H1 (cell line): ENCODE data around the gene PSPN. TPM values are rescaled to one million over a fixed set of nuclear protein-coding genes. Genes with fewer than 3 reads are reported as not detected.
A peak's percentile ranks its signal among the peaks of the same experiment; 100 is the strongest.

Experiments
- CTCF ChIA-PET: fragments of 300-600 bp; sonication (Branson Sonifier 250); formaldehyde crosslinking; loops from one replicate; lab custom pipeline; 2021; ENCODE audit not compliant: partially characterized antibody; lab: Charles Lee
- POLR2A ChIA-PET: fragments of 300-600 bp; sonication (Branson Sonifier 250); formaldehyde crosslinking; loops from one replicate; lab custom pipeline; 2021; ENCODE audit warnings: inconsistent platforms; ENCODE audit not compliant: partially characterized antibody; lab: Charles Lee
- DNase-seq, 2 experiments: peaks; one replicate each; pipeline versions ENCODE4 v3.0.0 to v3.0.0-alpha.2; 2010 to 2022; ENCODE audit warnings: low spot score in 2 of 2, low read depth in 1 of 2, mixed read lengths in 1 of 2
- FAIRE-seq: peaks from 2 replicates; lab custom pipeline; 2011; peaks lifted over from hg19 to GRCh38; lab: Jason Lieb, UNC
- H2AFZ ChIP-seq: 2 replicates; pipeline ENCODE4 v1.8.1; 2012; ENCODE audit warnings: low read length, inconsistent platforms
- H2AK5ac ChIP-seq: 2 replicates; pipeline ENCODE4 v1.6.1; 2013; ENCODE audit warnings: low read depth, low read length
- H2BK120ac ChIP-seq: replicated peaks from 2 replicates; pipeline ENCODE3; 2013; ENCODE audit warnings: low read depth, low read length, inconsistent platforms
- H2BK12ac ChIP-seq: 2 replicates; pipeline ENCODE4 v1.6.1; 2013; ENCODE audit warnings: low read depth, low read length
- H2BK15ac ChIP-seq: 2 replicates; pipeline ENCODE4 v1.6.1; 2013; ENCODE audit warnings: low read length
- H2BK20ac ChIP-seq: 2 replicates; pipeline ENCODE4 v1.6.1; 2013; ENCODE audit warnings: low read length
- H2BK5ac ChIP-seq: 2 replicates; pipeline ENCODE4 v1.6.1; 2013; ENCODE audit warnings: low read depth, low read length
- H3K14ac ChIP-seq: 2 replicates; pipeline ENCODE4 v1.6.1; 2013; ENCODE audit warnings: inconsistent platforms; ENCODE audit not compliant: insufficient read length
- H3K18ac ChIP-seq: 2 replicates; pipeline ENCODE4 v1.6.1; 2013; ENCODE audit warnings: low read length; ENCODE audit errors: extremely low read depth
- H3K23ac ChIP-seq: 2 replicates; pipeline ENCODE4 v1.6.1; 2013; ENCODE audit warnings: inconsistent platforms; ENCODE audit not compliant: insufficient read length
- H3K23me2 ChIP-seq: 2 replicates; pipeline ENCODE4 v1.6.1; 2013; ENCODE audit warnings: low read depth, low read length
- H3K27ac ChIP-seq: 2 replicates; pipeline ENCODE4 v1.6.1; 2011; ENCODE audit warnings: low read depth, low read length, inconsistent platforms
- H3K27me3 ChIP-seq, 4 experiments: replicated peaks in 1 of 4; 1 replicate in 1 of 4; 2 replicates in 3 of 4; pipeline versions ENCODE4 v1.6.1 to v1.8.1; 2011 to 2013; ENCODE audit warnings: low read length in 3 of 4, mild to moderate bottlenecking in 3 of 4, inconsistent platforms in 2 of 4, mixed read lengths in 2 of 4, moderate library complexity in 1 of 4; ENCODE audit not compliant: control insufficient read depth in 3 of 4, insufficient read depth in 3 of 4; ENCODE audit errors: extremely low read depth in 1 of 4
- H3K36me3 ChIP-seq, 4 experiments: 2 replicates each; pipeline versions ENCODE4 v1.6.1 to v1.8.1; 2011 to 2013; ENCODE audit warnings: mild to moderate bottlenecking in 4 of 4, low read length in 3 of 4, moderate library complexity in 2 of 4, control low read depth in 1 of 4, inconsistent platforms in 1 of 4; ENCODE audit not compliant: insufficient read depth in 4 of 4, control insufficient read depth in 2 of 4
- H3K4ac ChIP-seq: replicated peaks from 2 replicates; pipeline ENCODE3; 2013; ENCODE audit warnings: low read length, low read depth, mixed read lengths, inconsistent platforms; ENCODE audit not compliant: insufficient read length
- H3K4me1 ChIP-seq, 4 experiments: replicated peaks in 1 of 4; 1 replicate in 1 of 4; 2 replicates in 3 of 4; pipeline versions ENCODE4 v1.6.1 to v1.8.1; 2011 to 2013; ENCODE audit warnings: low read length in 3 of 4, inconsistent platforms in 2 of 4, mixed read lengths in 1 of 4; ENCODE audit not compliant: insufficient read depth in 4 of 4, control insufficient read depth in 3 of 4
- H3K4me2 ChIP-seq, 2 experiments: 2 replicates each; pipeline versions ENCODE4 v1.6.1 to v1.8.1; 2011 to 2013; ENCODE audit warnings: low read depth in 2 of 2, low read length in 2 of 2, control low read depth in 1 of 2, inconsistent platforms in 1 of 2, mild to moderate bottlenecking in 1 of 2; ENCODE audit not compliant: insufficient read depth in 1 of 2
- H3K4me3 ChIP-seq, 4 experiments: fragments of 200-600, 300-600 bp in 1 of 4; sonication (generic), shearing (Covaris generic), sonication (Bioruptor Twin) in 1 of 4; 2 replicates each; pipeline versions ENCODE4 v1.5.1 to v1.8.1; 2011 to 2016; ENCODE audit warnings: low read length in 4 of 4, low read depth in 3 of 4, control low read depth in 2 of 4, inconsistent platforms in 2 of 4, mild to moderate bottlenecking in 2 of 4, mixed read lengths in 1 of 4, moderate library complexity in 1 of 4; ENCODE audit not compliant: insufficient read depth in 2 of 4; ENCODE audit errors: extremely low read depth in 1 of 4
- H3K56ac ChIP-seq: replicated peaks from 2 replicates; pipeline ENCODE3; 2013; ENCODE audit warnings: low read depth, mild to moderate bottlenecking, mixed read lengths, low read length, inconsistent platforms; ENCODE audit not compliant: insufficient read length
- H3K79me1 ChIP-seq: 2 replicates; pipeline ENCODE4 v1.6.1; 2013; ENCODE audit warnings: low read depth, low read length, control low read depth
- H3K79me2 ChIP-seq, 2 experiments: 2 replicates each; pipeline versions ENCODE4 v1.6.1 to v1.8.1; 2012 to 2013; ENCODE audit warnings: low read length in 2 of 2, mild to moderate bottlenecking in 2 of 2, inconsistent platforms in 1 of 2; ENCODE audit not compliant: insufficient read depth in 2 of 2, control insufficient read depth in 1 of 2
- H3K9ac ChIP-seq, 4 experiments: replicated peaks in 1 of 4; 1 replicate in 1 of 4; 2 replicates in 3 of 4; pipeline versions ENCODE4 v1.6.1 to v1.8.1; 2011 to 2013; ENCODE audit warnings: low read depth in 3 of 4, low read length in 3 of 4, control low read depth in 2 of 4, mild to moderate bottlenecking in 2 of 4, moderate library complexity in 2 of 4, inconsistent platforms in 1 of 4; ENCODE audit errors: extremely low read depth in 1 of 4
- H3K9me3 ChIP-seq, 2 experiments: 2 replicates each; pipeline versions ENCODE4 v1.6.1 to v1.8.1; 2012 to 2013; ENCODE audit warnings: mild to moderate bottlenecking in 2 of 2, moderate library complexity in 2 of 2, control low read depth in 1 of 2, inconsistent platforms in 1 of 2, low read depth in 1 of 2, low read length in 1 of 2, mixed read lengths in 1 of 2; ENCODE audit not compliant: insufficient read depth in 2 of 2
- H4K20me1 ChIP-seq, 2 experiments: replicated peaks in 1 of 2; 2 replicates each; pipeline versions ENCODE3 to v1.8.1; 2011 to 2013; ENCODE audit warnings: inconsistent platforms in 2 of 2, low read length in 2 of 2, mild to moderate bottlenecking in 1 of 2; ENCODE audit not compliant: insufficient read depth in 2 of 2, control insufficient read depth in 1 of 2
- H4K5ac ChIP-seq: 2 replicates; pipeline ENCODE4 v1.6.1; 2013; ENCODE audit warnings: low read length, low read depth, mixed read lengths, inconsistent platforms; ENCODE audit not compliant: insufficient read length
- H4K8ac ChIP-seq: 2 replicates; pipeline ENCODE4 v1.8.0; 2013; ENCODE audit warnings: mild to moderate bottlenecking, moderate library complexity, low read length, inconsistent platforms; ENCODE audit not compliant: insufficient read depth; ENCODE audit errors: extremely low read depth
- H4K91ac ChIP-seq: replicated peaks from 2 replicates; pipeline ENCODE3; 2013; ENCODE audit warnings: low read length, mixed read lengths, inconsistent platforms; ENCODE audit not compliant: insufficient read length
- E2F6 ChIP-seq: IDR thresholded peaks from 2 replicates; pipeline ENCODE4 v1.6.1; 2012; ENCODE audit warnings: inconsistent platforms
- EZH2 ChIP-seq: fragments of 200-600 bp; sonication (generic); IDR thresholded peaks from 2 replicates; pipeline ENCODE4 v1.7.1; 2012; ENCODE audit warnings: low read depth, mild to moderate bottlenecking, moderate library complexity, low read length, inconsistent platforms; ENCODE audit not compliant: severe bottlenecking
- GABPA ChIP-seq: IDR thresholded peaks from 2 replicates; pipeline ENCODE4 v1.6.1; 2011; ENCODE audit warnings: mild to moderate bottlenecking, low read length, moderate library complexity, borderline replicate concordance; ENCODE audit not compliant: insufficient read depth
- KDM4A ChIP-seq: IDR thresholded peaks from one replicate; pipeline ENCODE4 v1.7.1; 2012; ENCODE audit warnings: low read depth, mild to moderate bottlenecking, moderate library complexity, low read length, inconsistent platforms; ENCODE audit not compliant: severe bottlenecking
- MAX ChIP-seq: IDR thresholded peaks from 2 replicates; pipeline ENCODE4 v1.6.1; 2012; ENCODE audit warnings: inconsistent platforms
- POLR2AphosphoS5 ChIP-seq: IDR thresholded peaks from 2 replicates; pipeline ENCODE4 v1.6.1; 2011; ENCODE audit warnings: low read depth, low read length
- TBP ChIP-seq: IDR thresholded peaks from 2 replicates; pipeline ENCODE4 v1.6.1; 2011; ENCODE audit warnings: low read depth, low read length, improper control_type of control experiment
- USF2 ChIP-seq: IDR thresholded peaks from 2 replicates; pipeline ENCODE4 v1.6.1; 2011; ENCODE audit warnings: low read length, improper control_type of control experiment
- whole genome bisulfite sequencing, 2 experiments: shearing (Covaris generic) in 1 of 2; methylation state at CpG; one replicate each; pipeline versions ENCODE4 v1.1.6 to v1.1.7; 2013 to 2015; ENCODE audit warnings: low lambda C conversion rate in 2 of 2, mixed read lengths in 2 of 2, inconsistent platforms in 1 of 2, low coverage in 1 of 2, missing lambda C conversion rate in 1 of 2; ENCODE audit not compliant: insufficient replicate concordance in 2 of 2, insufficient coverage in 1 of 2, insufficient read length in 1 of 2; ENCODE audit errors: extremely low coverage in 1 of 2, missing lambda C conversion rate in 1 of 2; 5-methylcytosine and 5-hydroxymethylcytosine counted together
- polyA plus RNA-seq, 7 experiments: library from polyadenylated mRNA; depleted of rRNA in 3 of 7; stranded (reverse) in 5 of 7; unstranded in 2 of 7; fragments of >200 nt in 5 of 7; fragments of 200-250 nt in 2 of 7; gene quantifications; 1 replicate in 5 of 7; 2 replicates in 1 of 7; 4 replicates in 1 of 7; pipeline versions ENCODE4 v1.2.1 to v1.2.3, GENCODE V29; 2011 to 2013; ENCODE audit warnings: missing spikeins in 2 of 7, mixed read lengths in 2 of 7
- total RNA-seq: library from RNA; stranded (reverse); fragmentation: NEBNext Ultra II Directional; extraction: Animal tissue kit (Norgen Biotek cat#: 25700); gene quantifications from 2 replicates; pipeline ENCODE4 v1.2.1, GENCODE V29; 2021

Gene PSPN
- total and polyA plus RNA-seq, 2 of the 8 experiments (the other 6 are each of a cell fraction or from before 2014, with no cell fraction given), result 1.0 to 2.1 TPM

- H4K91ac ChIP-seq, result peak within 1 kb of the TSS; percentile 93
- no peak for FAIRE-seq
- peak within 1 kb of the TSS; percentile 96 for H4K8ac ChIP-seq
- peak in 1 of 2 experiments; percentile 59 for DNase-seq
- H3K23ac ChIP-seq, result no peak within 1 kb of the TSS
- H3K23me2 ChIP-seq, result peaks cover 8% of the 10 kb centered on the region
- H3K9me3 ChIP-seq, result peaks cover 0 to 5% of the 10 kb centered on the region in 2 experiments; a peak in 2 of 4 replicates
- no peak within 1 kb of the TSS for H3K14ac ChIP-seq
- H3K4me3 ChIP-seq, result peak within 1 kb of the TSS; percentile 77 to 100 (median 96)
- H3K56ac ChIP-seq, result peak within 1 kb of the TSS; percentile 77
- H2BK120ac ChIP-seq, result peak within 1 kb of the TSS; percentile 90
- 1% methylated on average over 23 of the region's 114 CpGs; no CpG with 5 or more reads in 1 of the 2 experiments for WGBS, 2 experiments
- H4K20me1 ChIP-seq, result peaks cover 44 to 46% of the 10 kb centered on the region in 2 experiments
- peak within 1 kb of the TSS; percentile 90 to 95 for H3K4me2 ChIP-seq
- H2AK5ac ChIP-seq, result peak within 1 kb of the TSS; percentile 91; the same call in 1 of the 2 replicates
- POLR2A ChIA-PET, result interaction anchor here (0.6 to 2.3 kb wide), 29 partner anchors 9 to 339 kb away, joined by 3 to 15 read pairs (median 4); partner anchors contain the start of genes ALKBH7, CLPP, GTF2F1 and SLC25A23
- H3K36me3 ChIP-seq, result peaks cover 21 to 30% (median 28%) of the 10 kb centered on the region in 4 experiments
- H3K9ac ChIP-seq, result peak within 1 kb of the TSS; percentile 68 to 98 (median 78)
- CTCF ChIA-PET, result interaction anchor here (0.9 to 1.0 kb wide), 2 partner anchors 48 to 108 kb away, joined by 3 read pairs; no protein-coding TSS in a partner anchor
- H3K79me1 ChIP-seq, result peaks cover 10% of the 10 kb centered on the region
- H3K79me2 ChIP-seq, result peaks cover 34 to 48% of the 10 kb centered on the region in 2 experiments
- 0 out of 2 replicates have a peak within 1 kb of the TSS, but pooled peaks have one; percentile 6 for H2AFZ ChIP-seq
- H2BK5ac ChIP-seq, result peak within 1 kb of the TSS; percentile 71; the same call in 1 of the 2 replicates
- H3K27ac ChIP-seq, result peak within 1 kb of the TSS; percentile 65
- peak within 1 kb of the TSS; percentile 71; the same call in 1 of the 2 replicates for H2BK12ac ChIP-seq
- H2BK15ac ChIP-seq, result 0 out of 2 replicates have a peak within 1 kb of the TSS, but pooled peaks have one; percentile 72
- H3K27me3 ChIP-seq, result no peaks in the 10 kb centered on the region; a peak in 1 of 7 replicates
- H4K5ac ChIP-seq, result peak within 1 kb of the TSS; percentile 73
- H3K18ac ChIP-seq, result peak within 1 kb of the TSS; percentile 67
- peaks cover 0 to 4% (median 0%) of the 10 kb centered on the region in 4 experiments; a peak in 2 of 7 replicates for H3K4me1 ChIP-seq
- peak within 1 kb of the TSS; percentile 48 for H3K4ac ChIP-seq
- H2BK20ac ChIP-seq, result no peak within 1 kb of the TSS
- TF ChIP-seq TBP, result peak; percentile 68; the same call in 1 of the 2 replicates
- TF ChIP-seq USF2, result peak; percentile 65
- TF ChIP-seq POLR2AphosphoS5, result peak; percentile 49; the same call in 1 of the 2 replicates
- peak; percentile 60; the same call in 1 of the 2 replicates for TF ChIP-seq E2F6
- TF ChIP-seq EZH2, result no peak
- no peak for TF ChIP-seq KDM4A
- TF ChIP-seq GABPA, result no peak
- TF ChIP-seq MAX, result peak; percentile 26; the same call in 1 of the 2 replicates
These were observed 48.6 kb upstream of the PSPN start, which contains the start of gene KHSRP for GRCh38 chr19:6424195-6424938. KHSRP (minus strand) TSS chr19:6424811; CDS start chr19:6424701, 110 bp downstream.
